PFSK-1 (cell line): ENCODE results near the gene CHD5.

Experiments
- FOXP2 ChIP-seq: optimal IDR thresholded peaks from 2 replicates; pipeline ENCODE3; 2011; ENCODE audit warnings: borderline replicate concordance, control low read depth, inconsistent platforms; ENCODE audit not compliant: insufficient read depth; ENCODE audit errors: extremely low read length, extremely low read depth
- POLR2AphosphoS5 ChIP-seq: IDR thresholded peaks from 2 replicates; pipeline ENCODE4 v1.6.1; 2012; ENCODE audit warnings: low read depth, mild to moderate bottlenecking, control low read depth, low read length, moderate library complexity
- SIN3A ChIP-seq: IDR thresholded peaks from 2 replicates; pipeline ENCODE4 v1.6.1; 2012; ENCODE audit warnings: mild to moderate bottlenecking, low read length, moderate library complexity, borderline replicate concordance; ENCODE audit not compliant: insufficient read depth
- TAF1 ChIP-seq: IDR thresholded peaks from 2 replicates; pipeline ENCODE4 v1.6.1; 2012; ENCODE audit warnings: low read length, control low read depth, borderline replicate concordance; ENCODE audit not compliant: insufficient read depth
- TF ChIP-seq, protein P1 (sequence below), 2 experiments: IDR thresholded peaks; 2 replicates each; pipeline versions ENCODE4 v1.6.1 to v1.8.0; 2011 to 2012; ENCODE audit warnings: low read depth in 2 of 2, low read length in 2 of 2, control low read depth in 1 of 2, inconsistent platforms in 1 of 2, mild to moderate bottlenecking in 1 of 2, moderate library complexity in 1 of 2; ENCODE audit not compliant: insufficient read depth in 1 of 2

Gene CHD5

GRCh38 chr1:6184083-6184783, 4.1 kb upstream of the CHD5 start:
- TF ChIP-seq TAF1, result no peak
- TF ChIP-seq, protein P1, sequence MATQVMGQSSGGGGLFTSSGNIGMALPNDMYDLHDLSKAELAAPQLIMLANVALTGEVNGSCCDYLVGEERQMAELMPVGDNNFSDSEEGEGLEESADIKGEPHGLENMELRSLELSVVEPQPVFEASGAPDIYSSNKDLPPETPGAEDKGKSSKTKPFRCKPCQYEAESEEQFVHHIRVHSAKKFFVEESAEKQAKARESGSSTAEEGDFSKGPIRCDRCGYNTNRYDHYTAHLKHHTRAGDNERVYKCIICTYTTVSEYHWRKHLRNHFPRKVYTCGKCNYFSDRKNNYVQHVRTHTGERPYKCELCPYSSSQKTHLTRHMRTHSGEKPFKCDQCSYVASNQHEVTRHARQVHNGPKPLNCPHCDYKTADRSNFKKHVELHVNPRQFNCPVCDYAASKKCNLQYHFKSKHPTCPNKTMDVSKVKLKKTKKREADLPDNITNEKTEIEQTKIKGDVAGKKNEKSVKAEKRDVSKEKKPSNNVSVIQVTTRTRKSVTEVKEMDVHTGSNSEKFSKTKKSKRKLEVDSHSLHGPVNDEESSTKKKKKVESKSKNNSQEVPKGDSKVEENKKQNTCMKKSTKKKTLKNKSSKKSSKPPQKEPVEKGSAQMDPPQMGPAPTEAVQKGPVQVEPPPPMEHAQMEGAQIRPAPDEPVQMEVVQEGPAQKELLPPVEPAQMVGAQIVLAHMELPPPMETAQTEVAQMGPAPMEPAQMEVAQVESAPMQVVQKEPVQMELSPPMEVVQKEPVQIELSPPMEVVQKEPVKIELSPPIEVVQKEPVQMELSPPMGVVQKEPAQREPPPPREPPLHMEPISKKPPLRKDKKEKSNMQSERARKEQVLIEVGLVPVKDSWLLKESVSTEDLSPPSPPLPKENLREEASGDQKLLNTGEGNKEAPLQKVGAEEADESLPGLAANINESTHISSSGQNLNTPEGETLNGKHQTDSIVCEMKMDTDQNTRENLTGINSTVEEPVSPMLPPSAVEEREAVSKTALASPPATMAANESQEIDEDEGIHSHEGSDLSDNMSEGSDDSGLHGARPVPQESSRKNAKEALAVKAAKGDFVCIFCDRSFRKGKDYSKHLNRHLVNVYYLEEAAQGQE (IDR thresholded peaks at IDR 0.05; ENCODE audit: insufficient read depth in 1 of 2, low read depth in 2 of 2, low read length in 2 of 2), result no peak
- TF ChIP-seq POLR2AphosphoS5, result no peak
- TF ChIP-seq FOXP2, result no peak
- no peak for TF ChIP-seq SIN3A

GRCh38 chr1:6183520-6183989, 3.4 kb upstream of the CHD5 start:
- no peak for TF ChIP-seq FOXP2
- TF ChIP-seq, protein P1 (IDR thresholded peaks at IDR 0.05; ENCODE audit: insufficient read depth in 1 of 2, low read depth in 2 of 2, low read length in 2 of 2), result no peak
- no peak for TF ChIP-seq TAF1
- TF ChIP-seq POLR2AphosphoS5, result no peak
- no peak for TF ChIP-seq SIN3A

DNA sequence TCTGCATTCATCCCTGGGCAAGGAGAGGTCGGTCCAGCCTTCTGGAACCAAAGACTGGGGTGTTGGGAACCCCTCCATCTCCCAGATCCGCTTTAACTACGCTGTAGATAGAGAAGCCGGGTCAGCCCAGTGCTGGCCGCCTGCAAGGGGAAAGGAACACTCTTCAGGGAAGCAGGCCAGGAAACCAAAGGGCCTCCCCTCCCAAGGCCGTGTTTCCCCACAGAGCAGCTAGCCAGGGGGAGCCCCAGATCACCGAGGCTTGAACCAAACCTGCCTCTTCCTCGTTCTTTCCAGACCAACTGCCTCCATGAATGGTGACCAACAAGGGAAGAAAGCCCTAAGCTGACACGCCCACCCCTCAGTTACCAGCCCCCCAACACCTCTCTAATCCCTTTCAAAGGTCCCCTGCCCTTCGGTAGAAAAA, 1.2 kb upstream of the CHD5 start:
- TF ChIP-seq POLR2AphosphoS5, result no peak
- TF ChIP-seq SIN3A, result no peak
- no peak for TF ChIP-seq TAF1
- no peak for TF ChIP-seq FOXP2
- TF ChIP-seq, protein P1 (IDR thresholded peaks at IDR 0.05; ENCODE audit: insufficient read depth in 1 of 2, low read depth in 2 of 2, low read length in 2 of 2), result no peak

DNA sequence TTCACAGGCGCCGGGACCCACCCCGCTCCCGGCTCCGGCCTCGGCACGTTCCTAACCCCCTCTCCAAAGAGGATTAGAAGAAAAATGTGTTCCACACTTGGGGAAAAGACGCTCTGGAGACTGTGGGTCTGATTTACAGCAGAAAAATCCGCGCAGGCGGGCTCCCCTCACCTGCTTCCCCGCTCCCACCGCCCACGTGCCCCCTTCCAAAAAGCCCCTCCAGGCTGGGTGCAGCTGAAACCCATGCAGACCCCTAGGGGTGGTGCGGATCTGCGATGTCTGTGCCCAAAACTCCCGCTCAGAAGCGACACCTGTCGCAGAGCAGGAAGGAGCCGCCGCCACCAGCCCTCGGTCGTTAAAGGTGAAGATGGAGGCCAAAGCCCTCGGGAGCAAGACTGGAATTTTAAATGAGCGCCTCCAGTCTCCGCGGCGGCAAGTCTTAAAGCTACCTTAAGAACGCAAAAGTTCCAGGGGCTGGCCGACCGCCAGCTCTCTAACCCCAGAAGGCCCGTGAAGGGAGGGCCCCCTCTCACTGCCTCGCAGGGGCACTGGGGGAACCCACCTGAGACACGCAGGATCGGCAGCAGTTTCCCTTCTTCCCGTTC, 688 bp upstream of the CHD5 start:
- TF ChIP-seq SIN3A (no peak), POLR2AphosphoS5 (no peak), TAF1 (no peak), FOXP2 (no peak)
- TF ChIP-seq, protein P1 (IDR thresholded peaks at IDR 0.05; ENCODE audit: insufficient read depth in 1 of 2, low read depth in 2 of 2, low read length in 2 of 2), result no peak
